H1 (cell line): ENCODE results near the gene TDRD12. TPM values are rescaled to one million over a fixed set of nuclear protein-coding genes. Genes with fewer than 3 reads are reported as not detected.

Experiments
- CTCF ChIA-PET: fragments of 300-600 bp; sonication (Branson Sonifier 250); formaldehyde crosslinking; loops from one replicate; lab custom pipeline; 2021; ENCODE audit not compliant: partially characterized antibody; lab: Charles Lee
- POLR2A ChIA-PET: fragments of 300-600 bp; sonication (Branson Sonifier 250); formaldehyde crosslinking; loops from one replicate; lab custom pipeline; 2021; ENCODE audit warnings: inconsistent platforms; ENCODE audit not compliant: partially characterized antibody; lab: Charles Lee
- DNase-seq, 2 experiments: peaks; one replicate each; pipeline versions ENCODE4 v3.0.0 to v3.0.0-alpha.2; 2010 to 2022; ENCODE audit warnings: low spot score in 2 of 2, low read depth in 1 of 2, mixed read lengths in 1 of 2
- FAIRE-seq: peaks from 2 replicates; lab custom pipeline; 2011; peaks lifted over from hg19 to GRCh38; lab: Jason Lieb, UNC
- H2AFZ ChIP-seq: 2 replicates; pipeline ENCODE4 v1.8.1; 2012; ENCODE audit warnings: low read length, inconsistent platforms
- H2AK5ac ChIP-seq: 2 replicates; pipeline ENCODE4 v1.6.1; 2013; ENCODE audit warnings: low read depth, low read length
- H2BK120ac ChIP-seq: replicated peaks from 2 replicates; pipeline ENCODE3; 2013; ENCODE audit warnings: low read depth, low read length, inconsistent platforms
- H2BK12ac ChIP-seq: 2 replicates; pipeline ENCODE4 v1.6.1; 2013; ENCODE audit warnings: low read depth, low read length
- H2BK15ac ChIP-seq: 2 replicates; pipeline ENCODE4 v1.6.1; 2013; ENCODE audit warnings: low read length
- H2BK20ac ChIP-seq: 2 replicates; pipeline ENCODE4 v1.6.1; 2013; ENCODE audit warnings: low read length
- H2BK5ac ChIP-seq: 2 replicates; pipeline ENCODE4 v1.6.1; 2013; ENCODE audit warnings: low read depth, low read length
- H3K14ac ChIP-seq: 2 replicates; pipeline ENCODE4 v1.6.1; 2013; ENCODE audit warnings: inconsistent platforms; ENCODE audit not compliant: insufficient read length
- H3K18ac ChIP-seq: 2 replicates; pipeline ENCODE4 v1.6.1; 2013; ENCODE audit warnings: low read length; ENCODE audit errors: extremely low read depth
- H3K23ac ChIP-seq: 2 replicates; pipeline ENCODE4 v1.6.1; 2013; ENCODE audit warnings: inconsistent platforms; ENCODE audit not compliant: insufficient read length
- H3K23me2 ChIP-seq: 2 replicates; pipeline ENCODE4 v1.6.1; 2013; ENCODE audit warnings: low read depth, low read length
- H3K27ac ChIP-seq: 2 replicates; pipeline ENCODE4 v1.6.1; 2011; ENCODE audit warnings: low read depth, low read length, inconsistent platforms
- H3K27me3 ChIP-seq, 4 experiments: replicated peaks in 1 of 4; 1 replicate in 1 of 4; 2 replicates in 3 of 4; pipeline versions ENCODE4 v1.6.1 to v1.8.1; 2011 to 2013; ENCODE audit warnings: low read length in 3 of 4, mild to moderate bottlenecking in 3 of 4, inconsistent platforms in 2 of 4, mixed read lengths in 2 of 4, moderate library complexity in 1 of 4; ENCODE audit not compliant: control insufficient read depth in 3 of 4, insufficient read depth in 3 of 4; ENCODE audit errors: extremely low read depth in 1 of 4
- H3K36me3 ChIP-seq, 4 experiments: 2 replicates each; pipeline versions ENCODE4 v1.6.1 to v1.8.1; 2011 to 2013; ENCODE audit warnings: mild to moderate bottlenecking in 4 of 4, low read length in 3 of 4, moderate library complexity in 2 of 4, control low read depth in 1 of 4, inconsistent platforms in 1 of 4; ENCODE audit not compliant: insufficient read depth in 4 of 4, control insufficient read depth in 2 of 4
- H3K4ac ChIP-seq: replicated peaks from 2 replicates; pipeline ENCODE3; 2013; ENCODE audit warnings: low read length, low read depth, mixed read lengths, inconsistent platforms; ENCODE audit not compliant: insufficient read length
- H3K4me1 ChIP-seq, 4 experiments: replicated peaks in 1 of 4; 1 replicate in 1 of 4; 2 replicates in 3 of 4; pipeline versions ENCODE4 v1.6.1 to v1.8.1; 2011 to 2013; ENCODE audit warnings: low read length in 3 of 4, inconsistent platforms in 2 of 4, mixed read lengths in 1 of 4; ENCODE audit not compliant: insufficient read depth in 4 of 4, control insufficient read depth in 3 of 4
- H3K4me2 ChIP-seq, 2 experiments: 2 replicates each; pipeline versions ENCODE4 v1.6.1 to v1.8.1; 2011 to 2013; ENCODE audit warnings: low read depth in 2 of 2, low read length in 2 of 2, control low read depth in 1 of 2, inconsistent platforms in 1 of 2, mild to moderate bottlenecking in 1 of 2; ENCODE audit not compliant: insufficient read depth in 1 of 2
- H3K4me3 ChIP-seq, 4 experiments: fragments of 200-600, 300-600 bp in 1 of 4; sonication (generic), shearing (Covaris generic), sonication (Bioruptor Twin) in 1 of 4; 2 replicates each; pipeline versions ENCODE4 v1.5.1 to v1.8.1; 2011 to 2016; ENCODE audit warnings: low read length in 4 of 4, low read depth in 3 of 4, control low read depth in 2 of 4, inconsistent platforms in 2 of 4, mild to moderate bottlenecking in 2 of 4, mixed read lengths in 1 of 4, moderate library complexity in 1 of 4; ENCODE audit not compliant: insufficient read depth in 2 of 4; ENCODE audit errors: extremely low read depth in 1 of 4
- H3K56ac ChIP-seq: replicated peaks from 2 replicates; pipeline ENCODE3; 2013; ENCODE audit warnings: low read depth, mild to moderate bottlenecking, mixed read lengths, low read length, inconsistent platforms; ENCODE audit not compliant: insufficient read length
- H3K79me1 ChIP-seq: 2 replicates; pipeline ENCODE4 v1.6.1; 2013; ENCODE audit warnings: low read depth, low read length, control low read depth
- H3K79me2 ChIP-seq, 2 experiments: 2 replicates each; pipeline versions ENCODE4 v1.6.1 to v1.8.1; 2012 to 2013; ENCODE audit warnings: low read length in 2 of 2, mild to moderate bottlenecking in 2 of 2, inconsistent platforms in 1 of 2; ENCODE audit not compliant: insufficient read depth in 2 of 2, control insufficient read depth in 1 of 2
- H3K9ac ChIP-seq, 4 experiments: replicated peaks in 1 of 4; 1 replicate in 1 of 4; 2 replicates in 3 of 4; pipeline versions ENCODE4 v1.6.1 to v1.8.1; 2011 to 2013; ENCODE audit warnings: low read depth in 3 of 4, low read length in 3 of 4, control low read depth in 2 of 4, mild to moderate bottlenecking in 2 of 4, moderate library complexity in 2 of 4, inconsistent platforms in 1 of 4; ENCODE audit errors: extremely low read depth in 1 of 4
- H3K9me3 ChIP-seq, 2 experiments: 2 replicates each; pipeline versions ENCODE4 v1.6.1 to v1.8.1; 2012 to 2013; ENCODE audit warnings: mild to moderate bottlenecking in 2 of 2, moderate library complexity in 2 of 2, control low read depth in 1 of 2, inconsistent platforms in 1 of 2, low read depth in 1 of 2, low read length in 1 of 2, mixed read lengths in 1 of 2; ENCODE audit not compliant: insufficient read depth in 2 of 2
- H4K20me1 ChIP-seq, 2 experiments: replicated peaks in 1 of 2; 2 replicates each; pipeline versions ENCODE3 to v1.8.1; 2011 to 2013; ENCODE audit warnings: inconsistent platforms in 2 of 2, low read length in 2 of 2, mild to moderate bottlenecking in 1 of 2; ENCODE audit not compliant: insufficient read depth in 2 of 2, control insufficient read depth in 1 of 2
- H4K5ac ChIP-seq: 2 replicates; pipeline ENCODE4 v1.6.1; 2013; ENCODE audit warnings: low read length, low read depth, mixed read lengths, inconsistent platforms; ENCODE audit not compliant: insufficient read length
- H4K8ac ChIP-seq: 2 replicates; pipeline ENCODE4 v1.8.0; 2013; ENCODE audit warnings: mild to moderate bottlenecking, moderate library complexity, low read length, inconsistent platforms; ENCODE audit not compliant: insufficient read depth; ENCODE audit errors: extremely low read depth
- H4K91ac ChIP-seq: replicated peaks from 2 replicates; pipeline ENCODE3; 2013; ENCODE audit warnings: low read length, mixed read lengths, inconsistent platforms; ENCODE audit not compliant: insufficient read length
- CEBPB ChIP-seq: IDR thresholded peaks from 2 replicates; pipeline ENCODE4 v1.6.1; 2012; ENCODE audit warnings: low read depth, low read length
- HDAC2 ChIP-seq, 2 experiments: fragments of 300-600 bp in 1 of 2; sonication (generic) in 1 of 2; IDR thresholded peaks; 2 replicates each; pipeline ENCODE4 v1.6.1; 2011 to 2012; ENCODE audit warnings: low read depth in 2 of 2, low read length in 2 of 2, mild to moderate bottlenecking in 2 of 2, moderate library complexity in 2 of 2, borderline replicate concordance in 1 of 2, inconsistent platforms in 1 of 2
- JUN ChIP-seq: IDR thresholded peaks from 2 replicates; pipeline ENCODE4 v1.6.1; 2011; ENCODE audit warnings: low read depth, mild to moderate bottlenecking, improper control_type of control experiment, low read length
- KDM1A ChIP-seq: fragments of 200-600, 300-600 bp; sonication (generic); IDR thresholded peaks from 2 replicates; pipeline ENCODE4 v1.7.1; 2016; ENCODE audit warnings: mild to moderate bottlenecking, low read length, borderline replicate concordance
- POLR2A ChIP-seq, 2 experiments: IDR thresholded peaks; 1 replicate in 1 of 2; 2 replicates in 1 of 2; pipeline ENCODE4 v1.6.1; 2011; ENCODE audit warnings: low read depth in 2 of 2, low read length in 2 of 2, mild to moderate bottlenecking in 2 of 2; ENCODE audit errors: control extremely low read depth in 1 of 2
- SRF ChIP-seq: IDR thresholded peaks from 2 replicates; pipeline ENCODE4 v1.6.1; 2011; ENCODE audit warnings: mild to moderate bottlenecking, low read depth, low read length, moderate library complexity
- WGBS, 2 experiments: shearing (Covaris generic) in 1 of 2; methylation state at CpG; one replicate each; pipeline versions ENCODE4 v1.1.6 to v1.1.7; 2013 to 2015; ENCODE audit warnings: low lambda C conversion rate in 2 of 2, mixed read lengths in 2 of 2, inconsistent platforms in 1 of 2, low coverage in 1 of 2, missing lambda C conversion rate in 1 of 2; ENCODE audit not compliant: insufficient replicate concordance in 2 of 2, insufficient coverage in 1 of 2, insufficient read length in 1 of 2; ENCODE audit errors: extremely low coverage in 1 of 2, missing lambda C conversion rate in 1 of 2; 5-methylcytosine and 5-hydroxymethylcytosine counted together
- polyA plus RNA-seq, 7 experiments: library from polyadenylated mRNA; depleted of rRNA in 3 of 7; stranded (reverse) in 5 of 7; unstranded in 2 of 7; fragments of >200 nt in 5 of 7; fragments of 200-250 nt in 2 of 7; gene quantifications; 1 replicate in 5 of 7; 2 replicates in 1 of 7; 4 replicates in 1 of 7; pipeline versions ENCODE4 v1.2.1 to v1.2.3, GENCODE V29; 2011 to 2013; ENCODE audit warnings: missing spikeins in 2 of 7, mixed read lengths in 2 of 7
- total RNA-seq: library from RNA; stranded (reverse); fragmentation: NEBNext Ultra II Directional; extraction: Animal tissue kit (Norgen Biotek cat#: 25700); gene quantifications from 2 replicates; pipeline ENCODE4 v1.2.1, GENCODE V29; 2021

Gene TDRD12
- total and polyA plus RNA-seq, 2 of the 8 experiments (the other 6 are each of a cell fraction or from before 2014, with no cell fraction given) = 0.39 to 0.88 TPM

DNA sequence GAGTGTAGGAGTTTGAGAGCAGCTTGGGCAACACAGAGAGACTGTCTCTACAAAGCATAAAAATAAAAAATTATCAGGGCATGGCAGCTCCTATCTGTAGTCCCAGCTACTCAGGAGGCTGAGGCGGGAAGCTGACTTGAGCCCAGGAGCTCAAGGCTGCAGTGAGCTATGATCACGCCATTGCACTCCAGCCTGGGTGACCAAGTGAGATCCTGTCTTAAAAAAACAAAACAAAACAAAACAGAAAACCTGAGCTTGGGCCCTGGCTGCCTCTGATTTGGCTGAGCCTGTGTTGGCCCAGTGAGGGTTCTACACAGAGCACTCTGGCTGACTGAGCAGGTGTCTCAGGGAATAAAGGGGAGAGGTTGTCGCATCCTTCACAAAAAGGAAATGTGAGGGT is 142.0 kb downstream of the TDRD12 start:
- Histone ChIP-seq H4K8ac (no peak overlapping the region), H3K4ac (no peak overlapping the region), H3K18ac (no peak overlapping the region), H3K14ac (no peak overlapping the region), H3K4me3 (no peak overlapping the region), H2AFZ (no peak overlapping the region), H3K79me1 (no peaks in the 10 kb centered on the region), H2BK5ac (no peak overlapping the region), H3K9me3 (no peaks in the 10 kb centered on the region), H3K27me3 (no peaks in the 10 kb centered on the region), H4K20me1 (no peaks in the 10 kb centered on the region), H4K5ac (no peak overlapping the region), H3K36me3 (no peaks in the 10 kb centered on the region), H2BK20ac (no peak overlapping the region), H3K4me1 (no peaks in the 10 kb centered on the region; a peak in 1 of 7 replicates), H3K79me2 (no peaks in the 10 kb centered on the region), H3K27ac (no peak overlapping the region), H2BK120ac (no peak overlapping the region), H3K56ac (no peak overlapping the region), H2BK15ac (no peak overlapping the region), H3K4me2 (no peak overlapping the region), H3K9ac (no peak overlapping the region), H4K91ac (no peak overlapping the region), H2BK12ac (no peak overlapping the region), H3K23ac (no peak overlapping the region), H3K23me2 (no peaks in the 10 kb centered on the region), H2AK5ac (no peak overlapping the region)
- ChIA-PET CTCF (interaction anchor here (0.8 to 1.2 kb wide), 2 partner anchors 15 to 17 kb away, joined by 3 read pairs; no protein-coding TSS in a partner anchor), POLR2A (no interaction called here)
- no peak for TF ChIP-seq KDM1A
- no peak for TF ChIP-seq POLR2A (IDR thresholded peaks at IDR 0.05; ENCODE audit: control extremely low read depth in 1 of 2, low read depth in 2 of 2, low read length in 2 of 2)
- no peak for TF ChIP-seq HDAC2 (IDR thresholded peaks at IDR 0.05; ENCODE audit: borderline replicate concordance in 1 of 2, low read depth in 2 of 2, low read length in 2 of 2)
- TF ChIP-seq SRF = no peak
- TF ChIP-seq CEBPB = no peak
- no peak for TF ChIP-seq JUN
- 89% methylated on average over 3 of the region's 3 CpGs; no CpG with 5 or more reads in 1 of the 2 experiments for WGBS, 2 experiments
- no peak for DNase-seq
- FAIRE-seq = no peak
